ENCODE measurements around the gene TMEM18.

Gene TMEM18

DNA sequence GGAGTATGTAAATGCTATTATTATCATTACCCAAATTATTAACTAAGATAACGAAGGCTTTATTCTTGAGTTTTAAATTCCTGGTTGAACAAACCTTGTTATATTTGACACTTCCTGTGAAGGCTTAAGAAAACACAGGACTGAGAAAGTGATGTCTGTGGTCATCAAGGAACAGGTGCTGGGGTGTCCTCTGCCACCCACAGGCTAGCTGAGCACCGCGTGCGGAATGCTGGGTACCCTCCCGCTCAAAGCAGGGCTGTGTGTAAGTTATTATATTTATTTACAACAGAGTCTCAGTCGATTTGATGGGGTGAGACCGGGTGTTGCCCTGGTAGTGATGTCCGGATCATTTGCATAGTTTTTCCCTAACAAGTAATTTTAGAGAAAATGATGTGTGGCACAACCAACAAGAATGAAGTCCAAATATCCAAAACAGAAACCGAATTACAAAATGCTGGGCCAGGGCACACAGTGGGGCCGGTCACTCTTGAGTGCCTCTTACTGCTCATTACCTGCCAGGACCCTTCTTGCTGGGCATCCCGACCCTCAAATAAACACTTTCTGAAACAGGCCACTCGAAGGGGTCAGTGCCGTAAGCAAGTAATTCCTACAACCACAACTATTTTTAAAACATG is 49.2 kb downstream of the TMEM18 start:
- TF ChIP-seq ZNF585B (tag by site-specific recombination; IDR thresholded peaks at IDR 0.05) (no peak), ZNF2 (tag by site-specific recombination; IDR thresholded peaks at IDR 0.05) (no peak), ZNF391 (tag by site-specific recombination; IDR thresholded peaks at IDR 0.05; ENCODE audit: borderline replicate concordance, low read depth) (no peak), ZNF529 (tag by site-specific recombination; IDR thresholded peaks at IDR 0.05; ENCODE audit: insufficient replicate concordance) (no peak), ZNF555 (tag by site-specific recombination; conservative IDR thresholded peaks at IDR 0.05) (no peak), SP2 (tag by site-specific recombination; IDR thresholded peaks at IDR 0.05) (no peak)
- TF ChIP-seq, protein P1, sequence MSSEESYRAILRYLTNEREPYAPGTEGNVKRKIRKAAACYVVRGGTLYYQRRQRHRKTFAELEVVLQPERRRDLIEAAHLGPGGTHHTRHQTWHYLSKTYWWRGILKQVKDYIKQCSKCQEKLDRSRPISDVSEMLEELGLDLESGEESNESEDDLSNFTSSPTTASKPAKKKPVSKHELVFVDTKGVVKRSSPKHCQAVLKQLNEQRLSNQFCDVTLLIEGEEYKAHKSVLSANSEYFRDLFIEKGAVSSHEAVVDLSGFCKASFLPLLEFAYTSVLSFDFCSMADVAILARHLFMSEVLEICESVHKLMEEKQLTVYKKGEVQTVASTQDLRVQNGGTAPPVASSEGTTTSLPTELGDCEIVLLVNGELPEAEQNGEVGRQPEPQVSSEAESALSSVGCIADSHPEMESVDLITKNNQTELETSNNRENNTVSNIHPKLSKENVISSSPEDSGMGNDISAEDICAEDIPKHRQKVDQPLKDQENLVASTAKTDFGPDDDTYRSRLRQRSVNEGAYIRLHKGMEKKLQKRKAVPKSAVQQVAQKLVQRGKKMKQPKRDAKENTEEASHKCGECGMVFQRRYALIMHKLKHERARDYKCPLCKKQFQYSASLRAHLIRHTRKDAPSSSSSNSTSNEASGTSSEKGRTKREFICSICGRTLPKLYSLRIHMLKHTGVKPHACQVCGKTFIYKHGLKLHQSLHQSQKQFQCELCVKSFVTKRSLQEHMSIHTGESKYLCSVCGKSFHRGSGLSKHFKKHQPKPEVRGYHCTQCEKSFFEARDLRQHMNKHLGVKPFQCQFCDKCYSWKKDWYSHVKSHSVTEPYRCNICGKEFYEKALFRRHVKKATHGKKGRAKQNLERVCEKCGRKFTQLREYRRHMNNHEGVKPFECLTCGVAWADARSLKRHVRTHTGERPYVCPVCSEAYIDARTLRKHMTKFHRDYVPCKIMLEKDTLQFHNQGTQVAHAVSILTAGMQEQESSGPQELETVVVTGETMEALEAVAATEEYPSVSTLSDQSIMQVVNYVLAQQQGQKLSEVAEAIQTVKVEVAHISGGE (tag by site-specific recombination; conservative IDR thresholded peaks at IDR 0.05; ENCODE audit: low read depth) = no peak
- TF ChIP-seq, protein P2, sequence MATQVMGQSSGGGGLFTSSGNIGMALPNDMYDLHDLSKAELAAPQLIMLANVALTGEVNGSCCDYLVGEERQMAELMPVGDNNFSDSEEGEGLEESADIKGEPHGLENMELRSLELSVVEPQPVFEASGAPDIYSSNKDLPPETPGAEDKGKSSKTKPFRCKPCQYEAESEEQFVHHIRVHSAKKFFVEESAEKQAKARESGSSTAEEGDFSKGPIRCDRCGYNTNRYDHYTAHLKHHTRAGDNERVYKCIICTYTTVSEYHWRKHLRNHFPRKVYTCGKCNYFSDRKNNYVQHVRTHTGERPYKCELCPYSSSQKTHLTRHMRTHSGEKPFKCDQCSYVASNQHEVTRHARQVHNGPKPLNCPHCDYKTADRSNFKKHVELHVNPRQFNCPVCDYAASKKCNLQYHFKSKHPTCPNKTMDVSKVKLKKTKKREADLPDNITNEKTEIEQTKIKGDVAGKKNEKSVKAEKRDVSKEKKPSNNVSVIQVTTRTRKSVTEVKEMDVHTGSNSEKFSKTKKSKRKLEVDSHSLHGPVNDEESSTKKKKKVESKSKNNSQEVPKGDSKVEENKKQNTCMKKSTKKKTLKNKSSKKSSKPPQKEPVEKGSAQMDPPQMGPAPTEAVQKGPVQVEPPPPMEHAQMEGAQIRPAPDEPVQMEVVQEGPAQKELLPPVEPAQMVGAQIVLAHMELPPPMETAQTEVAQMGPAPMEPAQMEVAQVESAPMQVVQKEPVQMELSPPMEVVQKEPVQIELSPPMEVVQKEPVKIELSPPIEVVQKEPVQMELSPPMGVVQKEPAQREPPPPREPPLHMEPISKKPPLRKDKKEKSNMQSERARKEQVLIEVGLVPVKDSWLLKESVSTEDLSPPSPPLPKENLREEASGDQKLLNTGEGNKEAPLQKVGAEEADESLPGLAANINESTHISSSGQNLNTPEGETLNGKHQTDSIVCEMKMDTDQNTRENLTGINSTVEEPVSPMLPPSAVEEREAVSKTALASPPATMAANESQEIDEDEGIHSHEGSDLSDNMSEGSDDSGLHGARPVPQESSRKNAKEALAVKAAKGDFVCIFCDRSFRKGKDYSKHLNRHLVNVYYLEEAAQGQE (tag by site-specific recombination; IDR thresholded peaks at IDR 0.05) = no peak
- Histone ChIP-seq H3K27ac (ENCODE audit: extremely low read depth, low read depth, low read length) (no peak overlapping the region), H3K4me1 (ENCODE audit: control insufficient read depth, insufficient read depth, low read length) (no peaks in the 10 kb centered on the region), H3K9me3 (ENCODE audit: control insufficient read depth, insufficient read depth, low read depth, low read length) (no peaks in the 10 kb centered on the region), H3K36me3 (ENCODE audit: control insufficient read depth in 2 of 2, insufficient read depth in 1 of 2, low read length in 2 of 2) (no peaks in the 10 kb centered on the region), H3K4me3 (ENCODE audit: low read depth, low read length) (no peak overlapping the region)
- ChIA-PET CTCF (no interaction called here), POLR2A (no interaction called here)

DNA sequence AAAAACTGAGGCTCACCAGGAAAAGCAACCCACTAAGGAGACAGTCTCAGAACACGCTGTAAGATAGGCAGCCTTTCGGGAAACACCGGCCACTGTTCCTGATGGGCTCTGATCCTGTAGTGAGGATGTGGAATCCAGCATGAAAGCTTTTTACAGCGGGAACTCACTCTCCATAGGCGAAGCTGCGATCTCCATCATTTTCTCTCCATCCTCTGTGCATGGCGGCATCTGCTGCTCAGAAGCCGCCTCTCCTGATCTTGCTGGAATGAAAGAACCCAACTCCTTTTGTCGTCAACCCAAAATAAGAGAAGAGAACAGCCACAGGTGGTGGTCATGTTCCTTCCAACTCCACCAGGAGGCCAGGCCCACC is 49.9 kb downstream of the TMEM18 start:
- POLR2A ChIA-PET = no interaction called here
- Histone ChIP-seq H3K9me3 (ENCODE audit: control insufficient read depth, insufficient read depth, low read depth, low read length) (no peaks in the 10 kb centered on the region), H3K4me1 (ENCODE audit: control insufficient read depth, insufficient read depth, low read length) (no peaks in the 10 kb centered on the region), H3K4me3 (ENCODE audit: low read depth, low read length) (no peak overlapping the region), H3K27ac (ENCODE audit: extremely low read depth, low read depth, low read length) (no peak overlapping the region), H3K36me3 (ENCODE audit: control insufficient read depth in 2 of 2, insufficient read depth in 1 of 2, low read length in 2 of 2) (no peaks in the 10 kb centered on the region)
- CTCF ChIA-PET = no interaction called here
- TF ChIP-seq ZNF654 (tag by site-specific recombination; IDR thresholded peaks at IDR 0.05; ENCODE audit: low read depth) (no peak), ZNF221 (tag by site-specific recombination; IDR thresholded peaks at IDR 0.05; ENCODE audit: borderline replicate concordance) (no peak), SP3 (tag by site-specific recombination; IDR thresholded peaks at IDR 0.05) (no peak), ZNF423 (tag by site-specific recombination; IDR thresholded peaks at IDR 0.05) (no peak), ZBTB7A (tag by site-specific recombination; IDR thresholded peaks at IDR 0.05; ENCODE audit: low read depth) (no peak), KLF9 (tag by site-specific recombination; IDR thresholded peaks at IDR 0.05; ENCODE audit: low read depth) (no peak), SP2 (tag by site-specific recombination; IDR thresholded peaks at IDR 0.05) (no peak), HOXA7 (CRISPR knock-in tag; IDR thresholded peaks at IDR 0.05; ENCODE audit: borderline replicate concordance) (no peak), ZNF629 (tag by site-specific recombination; IDR thresholded peaks at IDR 0.05) (no peak), GLIS1 (tag by site-specific recombination; IDR thresholded peaks at IDR 0.05) (no peak), ZNF202 (tag by site-specific recombination; IDR thresholded peaks at IDR 0.05; ENCODE audit: borderline replicate concordance) (no peak)
- TF ChIP-seq, protein P3, sequence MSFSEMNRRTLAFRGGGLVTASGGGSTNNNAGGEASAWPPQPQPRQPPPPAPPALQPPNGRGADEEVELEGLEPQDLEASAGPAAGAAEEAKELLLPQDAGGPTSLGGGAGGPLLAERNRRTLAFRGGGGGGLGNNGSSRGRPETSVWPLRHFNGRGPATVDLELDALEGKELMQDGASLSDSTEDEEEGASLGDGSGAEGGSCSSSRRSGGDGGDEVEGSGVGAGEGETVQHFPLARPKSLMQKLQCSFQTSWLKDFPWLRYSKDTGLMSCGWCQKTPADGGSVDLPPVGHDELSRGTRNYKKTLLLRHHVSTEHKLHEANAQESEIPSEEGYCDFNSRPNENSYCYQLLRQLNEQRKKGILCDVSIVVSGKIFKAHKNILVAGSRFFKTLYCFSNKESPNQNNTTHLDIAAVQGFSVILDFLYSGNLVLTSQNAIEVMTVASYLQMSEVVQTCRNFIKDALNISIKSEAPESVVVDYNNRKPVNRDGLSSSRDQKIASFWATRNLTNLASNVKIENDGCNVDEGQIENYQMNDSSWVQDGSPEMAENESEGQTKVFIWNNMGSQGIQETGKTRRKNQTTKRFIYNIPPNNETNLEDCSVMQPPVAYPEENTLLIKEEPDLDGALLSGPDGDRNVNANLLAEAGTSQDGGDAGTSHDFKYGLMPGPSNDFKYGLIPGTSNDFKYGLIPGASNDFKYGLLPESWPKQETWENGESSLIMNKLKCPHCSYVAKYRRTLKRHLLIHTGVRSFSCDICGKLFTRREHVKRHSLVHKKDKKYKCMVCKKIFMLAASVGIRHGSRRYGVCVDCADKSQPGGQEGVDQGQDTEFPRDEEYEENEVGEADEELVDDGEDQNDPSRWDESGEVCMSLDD (tag by site-specific recombination; IDR thresholded peaks at IDR 0.05) = no peak
- TF ChIP-seq, protein P4, sequence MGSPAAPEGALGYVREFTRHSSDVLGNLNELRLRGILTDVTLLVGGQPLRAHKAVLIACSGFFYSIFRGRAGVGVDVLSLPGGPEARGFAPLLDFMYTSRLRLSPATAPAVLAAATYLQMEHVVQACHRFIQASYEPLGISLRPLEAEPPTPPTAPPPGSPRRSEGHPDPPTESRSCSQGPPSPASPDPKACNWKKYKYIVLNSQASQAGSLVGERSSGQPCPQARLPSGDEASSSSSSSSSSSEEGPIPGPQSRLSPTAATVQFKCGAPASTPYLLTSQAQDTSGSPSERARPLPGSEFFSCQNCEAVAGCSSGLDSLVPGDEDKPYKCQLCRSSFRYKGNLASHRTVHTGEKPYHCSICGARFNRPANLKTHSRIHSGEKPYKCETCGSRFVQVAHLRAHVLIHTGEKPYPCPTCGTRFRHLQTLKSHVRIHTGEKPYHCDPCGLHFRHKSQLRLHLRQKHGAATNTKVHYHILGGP (tag by site-specific recombination; IDR thresholded peaks at IDR 0.05) = no peak
- TF ChIP-seq, protein P5, sequence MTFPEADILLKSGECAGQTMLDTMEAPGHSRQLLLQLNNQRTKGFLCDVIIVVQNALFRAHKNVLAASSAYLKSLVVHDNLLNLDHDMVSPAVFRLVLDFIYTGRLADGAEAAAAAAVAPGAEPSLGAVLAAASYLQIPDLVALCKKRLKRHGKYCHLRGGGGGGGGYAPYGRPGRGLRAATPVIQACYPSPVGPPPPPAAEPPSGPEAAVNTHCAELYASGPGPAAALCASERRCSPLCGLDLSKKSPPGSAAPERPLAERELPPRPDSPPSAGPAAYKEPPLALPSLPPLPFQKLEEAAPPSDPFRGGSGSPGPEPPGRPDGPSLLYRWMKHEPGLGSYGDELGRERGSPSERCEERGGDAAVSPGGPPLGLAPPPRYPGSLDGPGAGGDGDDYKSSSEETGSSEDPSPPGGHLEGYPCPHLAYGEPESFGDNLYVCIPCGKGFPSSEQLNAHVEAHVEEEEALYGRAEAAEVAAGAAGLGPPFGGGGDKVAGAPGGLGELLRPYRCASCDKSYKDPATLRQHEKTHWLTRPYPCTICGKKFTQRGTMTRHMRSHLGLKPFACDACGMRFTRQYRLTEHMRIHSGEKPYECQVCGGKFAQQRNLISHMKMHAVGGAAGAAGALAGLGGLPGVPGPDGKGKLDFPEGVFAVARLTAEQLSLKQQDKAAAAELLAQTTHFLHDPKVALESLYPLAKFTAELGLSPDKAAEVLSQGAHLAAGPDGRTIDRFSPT (tag by site-specific recombination; IDR thresholded peaks at IDR 0.05) = no peak

All from HEK293 (cell line).